Endodermal cell (in vitro differentiated cells): ENCODE results near the gene CDC14B. TPM values are rescaled to one million over a fixed set of nuclear protein-coding genes. Genes with fewer than 3 reads are reported as not detected.

Source experiments
- DNase-seq: peaks from one replicate; pipeline ENCODE4 v3.0.0-alpha.2; 2017
- H3K27ac ChIP-seq: 2 replicates; pipeline ENCODE4 v1.5.1; 2013; ENCODE audit warnings: mild to moderate bottlenecking, low read depth, low read length, moderate library complexity
- H3K27me3 ChIP-seq: 2 replicates; pipeline ENCODE4 v1.6.1; 2013; ENCODE audit warnings: mild to moderate bottlenecking, low read length, moderate library complexity; ENCODE audit not compliant: insufficient read depth, control insufficient read depth, poor library complexity, severe bottlenecking
- H3K36me3 ChIP-seq: 2 replicates; pipeline ENCODE4 v1.7.0; 2013; ENCODE audit warnings: mild to moderate bottlenecking, low read length, moderate library complexity; ENCODE audit not compliant: control insufficient read depth, insufficient read depth
- H3K4me1 ChIP-seq: one replicate; pipeline ENCODE4 v1.7.0; 2013; ENCODE audit warnings: low read length; ENCODE audit not compliant: control insufficient read depth, insufficient read depth
- H3K4me3 ChIP-seq: 2 replicates; pipeline ENCODE4 v1.5.1; 2013; ENCODE audit warnings: mild to moderate bottlenecking, low read length, moderate library complexity
- H3K9ac ChIP-seq: 2 replicates; pipeline ENCODE4 v1.6.1; 2013; ENCODE audit warnings: mild to moderate bottlenecking, low read length, moderate library complexity; ENCODE audit not compliant: poor library complexity, severe bottlenecking; ENCODE audit errors: extremely low read depth
- H3K9me3 ChIP-seq: 2 replicates; pipeline ENCODE4 v1.6.1; 2013; ENCODE audit warnings: mild to moderate bottlenecking, low read length, moderate library complexity; ENCODE audit not compliant: control insufficient read depth
- H3K27ac Mint-ChIP-seq: 2 replicates; pipeline ENCODE4 v1.8.0; 2020; ENCODE audit warnings: mixed read lengths
- H3K27me3 Mint-ChIP-seq: 2 replicates; pipeline ENCODE4 v1.8.0; 2021; ENCODE audit warnings: mild to moderate bottlenecking, mixed read lengths; ENCODE audit not compliant: insufficient read depth
- H3K36me3 Mint-ChIP-seq: 2 replicates; pipeline ENCODE4 v1.8.0; 2020; ENCODE audit warnings: low read depth, mixed read lengths
- H3K4me1 Mint-ChIP-seq: 2 replicates; pipeline ENCODE4 v1.8.0; 2020; ENCODE audit warnings: mixed read lengths
- H3K4me3 Mint-ChIP-seq: 2 replicates; pipeline ENCODE4 v1.8.0; 2020; ENCODE audit warnings: mild to moderate bottlenecking, moderate library complexity, mixed read lengths
- H3K9me3 Mint-ChIP-seq: 2 replicates; pipeline ENCODE4 v1.8.0; 2020; ENCODE audit warnings: mild to moderate bottlenecking, mixed read lengths
- CTCF ChIP-seq: fragments of 200-600 bp; sonication (generic); conservative IDR thresholded peaks from 2 replicates; pipeline ENCODE4 v1.5.0; 2021; ENCODE audit warnings: antibody characterized with exemption, mild to moderate bottlenecking
- WGBS, 2 experiments: methylation state at CpG; one replicate each; pipeline versions ENCODE4 v1.1.5 to v1.1.7; 2013; ENCODE audit warnings: missing lambda C conversion rate in 2 of 2, mixed read lengths in 1 of 2; ENCODE audit not compliant: insufficient coverage in 1 of 2, insufficient read length in 1 of 2; 5-methylcytosine and 5-hydroxymethylcytosine counted together
- total RNA-seq, 2 donors: library from RNA; stranded (reverse); fragmentation: NEBNext Ultra II Directional in 1 of 2; extraction: Animal tissue kit (Norgen Biotek cat#: 25700) in 1 of 2; gene quantifications; 2 replicates in 1 of 2; 3 replicates in 1 of 2; pipeline ENCODE4 v1.2.1, GENCODE V29; 2021

CDC14B gene
- total RNA-seq, 2 donors from 2014 or later: 47.5 to 48.3 TPM

GRCh38 chr9:96499257-96499656 is 120.4 kb downstream of the CDC14B start:
- Mint-ChIP-seq H3K4me3 (no peak overlapping the region), H3K36me3 (peaks cover 13% of the 10 kb centered on the region), H3K27me3 (no peaks in the 10 kb centered on the region), H3K9me3 (no peaks in the 10 kb centered on the region), H3K4me1 (peaks cover 14% of the 10 kb centered on the region), H3K27ac (peak overlapping the region; percentile 48)
- Histone ChIP-seq H3K36me3 (no peaks in the 10 kb centered on the region), H3K4me3 (no peak overlapping the region), H3K27me3 (no peaks in the 10 kb centered on the region), H3K27ac (no peak overlapping the region), H3K9ac (no peak overlapping the region), H3K4me1 (no peaks in the 10 kb centered on the region), H3K9me3 (no peaks in the 10 kb centered on the region)
- no peak for DNase-seq
- WGBS, 2 experiments: 92 to 93% methylated on average over 6 to 7 of the region's 7 CpGs
- no peak for TF ChIP-seq CTCF

- no peaks in the 10 kb centered on the region for H3K27me3 Mint-ChIP-seq
- TF ChIP-seq CTCF: no peak
- Histone ChIP-seq H3K9me3 (no peaks in the 10 kb centered on the region), H3K4me3 (no peak overlapping the region), H3K36me3 (no peaks in the 10 kb centered on the region), H3K9ac (no peak overlapping the region), H3K27ac (no peak overlapping the region), H3K27me3 (no peaks in the 10 kb centered on the region), H3K4me1 (no peaks in the 10 kb centered on the region)
- 74 to 85% methylated on average over 7 of the region's 7 CpGs for WGBS, 2 experiments
- H3K9me3 Mint-ChIP-seq: no peaks in the 10 kb centered on the region
- H3K27ac Mint-ChIP-seq: peak overlapping the region; percentile 48
- DNase-seq: no peak
- H3K4me3 Mint-ChIP-seq: no peak overlapping the region
- peaks cover 13% of the 10 kb centered on the region for H3K4me1 Mint-ChIP-seq
- peaks cover 13% of the 10 kb centered on the region for H3K36me3 Mint-ChIP-seq
Observed at GRCh38 chr9:96498796-96499195, 120.8 kb downstream of the CDC14B start.

GRCh38 chr9:96497117-96497399 is 122.6 kb downstream of the CDC14B start:
- WGBS, 2 experiments: 94 to 100% methylated on average over 2 to 17 of the region's 17 CpGs
- Mint-ChIP-seq H3K9me3 (no peaks in the 10 kb centered on the region), H3K4me1 (peaks cover 4% of the 10 kb centered on the region), H3K36me3 (peaks cover 13% of the 10 kb centered on the region), H3K27ac (no peak overlapping the region), H3K27me3 (no peaks in the 10 kb centered on the region), H3K4me3 (no peak overlapping the region)
- H3K27ac ChIP-seq: no peak overlapping the region
- no peak overlapping the region for H3K9ac ChIP-seq
- no peaks in the 10 kb centered on the region for H3K27me3 ChIP-seq
- H3K4me1 ChIP-seq: no peaks in the 10 kb centered on the region
- no peaks in the 10 kb centered on the region for H3K36me3 ChIP-seq
- H3K4me3 ChIP-seq: no peak overlapping the region
- H3K9me3 ChIP-seq: no peaks in the 10 kb centered on the region
- TF ChIP-seq CTCF: no peak
- DNase-seq: no peak
